ENCODE measurements around the gene USP16.
"Not testable (repeated sequence)": the region's sequence is repeated elsewhere in the genome, so short reads cannot be mapped to it uniquely, and the experiment has no call there.

The USP16 gene

GRCh38 chr21:29056538-29057050 is 32.1 kb downstream of the USP16 start:
- Mint-ChIP-seq H3K36me3 (ENCODE audit: low read depth) (peaks cover 63% of the 10 kb centered on the region), H3K4me3 (no peak overlapping the region), H3K9me3 (no peaks in the 10 kb centered on the region), H3K27ac (peak overlapping the region; percentile 68), H3K4me1 (ENCODE audit: low read depth) (peaks cover 3% of the 10 kb centered on the region), H3K27me3 (no peaks in the 10 kb centered on the region)
- no peak for DNase-seq

- Mint-ChIP-seq H3K4me1 (ENCODE audit: low read depth) (peaks cover 28% of the 10 kb centered on the region), H3K4me3 (no peak overlapping the region), H3K9me3 (no peaks in the 10 kb centered on the region), H3K36me3 (ENCODE audit: low read depth) (peaks cover 93% of the 10 kb centered on the region), H3K27me3 (no peaks in the 10 kb centered on the region), H3K27ac (peak overlapping the region; percentile 85)
- DNase-seq, result no peak
Observed at GRCh38 chr21:29064850-29065481, 40.5 kb downstream of the USP16 start.

GRCh38 chr21:29072873-29073221 is 48.4 kb downstream of the USP16 start:
- no peaks in the 10 kb centered on the region for H3K27me3 Mint-ChIP-seq
- H3K4me1 Mint-ChIP-seq (ENCODE audit: low read depth), result peaks cover 58% of the 10 kb centered on the region
- peak overlapping the region; percentile 100 for H3K27ac Mint-ChIP-seq
- peaks cover 61% of the 10 kb centered on the region for H3K36me3 Mint-ChIP-seq (ENCODE audit: low read depth)
- DNase-seq, result no peak
- peak overlapping the region; percentile 100 for H3K4me3 Mint-ChIP-seq
- H3K9me3 Mint-ChIP-seq, result no peaks in the 10 kb centered on the region

- Mint-ChIP-seq H3K9me3 (no peaks in the 10 kb centered on the region), H3K36me3 (ENCODE audit: low read depth) (peaks cover 56% of the 10 kb centered on the region), H3K4me3 (peak within 1 kb of the TSS; percentile 100), H3K27me3 (no peaks in the 10 kb centered on the region), H3K4me1 (ENCODE audit: low read depth) (peaks cover 61% of the 10 kb centered on the region), H3K27ac (peak within 1 kb of the TSS; percentile 100)
- DNase-seq, result peak; percentile 96
Observed at GRCh38 chr21:29073222-29074006, 48.9 kb downstream of the USP16 start, which contains the start of gene CCT8. TSS of gene CCT8 (minus strand) at chr21:29073648. CDS start at chr21:29073590, 58 bp downstream.

- Mint-ChIP-seq H3K4me1 (ENCODE audit: low read depth) (peaks cover 63% of the 10 kb centered on the region), H3K27me3 (no peaks in the 10 kb centered on the region), H3K9me3 (no peaks in the 10 kb centered on the region), H3K36me3 (ENCODE audit: low read depth) (peaks cover 51% of the 10 kb centered on the region), H3K27ac (peak overlapping the region; percentile 100), H3K4me3 (peak overlapping the region; percentile 100)
- no peak for DNase-seq
Observed at GRCh38 chr21:29074007-29074376, 49.5 kb downstream of the USP16 start.

GRCh38 chr21:29074783-29075182 is 50.3 kb downstream of the USP16 start:
- peaks cover 65% of the 10 kb centered on the region for H3K4me1 Mint-ChIP-seq (ENCODE audit: low read depth)
- no peaks in the 10 kb centered on the region for H3K9me3 Mint-ChIP-seq
- no peaks in the 10 kb centered on the region for H3K27me3 Mint-ChIP-seq
- H3K36me3 Mint-ChIP-seq (ENCODE audit: low read depth), result peaks cover 46% of the 10 kb centered on the region
- no peak for DNase-seq
- H3K27ac Mint-ChIP-seq, result peak overlapping the region; percentile 83
- peak overlapping the region; percentile 29 for H3K4me3 Mint-ChIP-seq

- H3K27me3 Mint-ChIP-seq, result no peaks in the 10 kb centered on the region
- no peak for DNase-seq
- peaks cover 69% of the 10 kb centered on the region for H3K4me1 Mint-ChIP-seq (ENCODE audit: low read depth)
Observed at GRCh38 chr21:29075706-29076466, 51.4 kb downstream of the USP16 start.

GRCh38 chr21:29076731-29077640 is 52.5 kb downstream of the USP16 start:
- peak overlapping the region; percentile 85 for H3K4me3 Mint-ChIP-seq
- H3K9me3 Mint-ChIP-seq, H3K27me3 Mint-ChIP-seq: not testable (repeated sequence)
- peak overlapping the region; percentile 96 for H3K27ac Mint-ChIP-seq
- peaks cover 66% of the 10 kb centered on the region for H3K4me1 Mint-ChIP-seq (ENCODE audit: low read depth)
- peaks cover 24% of the 10 kb centered on the region for H3K36me3 Mint-ChIP-seq (ENCODE audit: low read depth)
- DNase-seq, result peak; percentile 76

More at GRCh38 chr21:29075706-29076466, 51.4 kb downstream of the USP16 start:
- H3K36me3 Mint-ChIP-seq (ENCODE audit: low read depth), result peaks cover 35% of the 10 kb centered on the region
- H3K9me3 Mint-ChIP-seq, result no peaks in the 10 kb centered on the region
- H3K27ac Mint-ChIP-seq, result peak overlapping the region; percentile 94
- H3K4me3 Mint-ChIP-seq, result peak overlapping the region; percentile 85

GRCh38 chr21:29077651-29078090 is 53.2 kb downstream of the USP16 start:
- Mint-ChIP-seq H3K4me1 (ENCODE audit: low read depth) (peaks cover 67% of the 10 kb centered on the region), H3K27ac (peak overlapping the region; percentile 96), H3K36me3 (ENCODE audit: low read depth) (peaks cover 17% of the 10 kb centered on the region), H3K9me3 (no peaks in the 10 kb centered on the region), H3K4me3 (peak overlapping the region; percentile 85), H3K27me3 (no peaks in the 10 kb centered on the region)
- no peak for DNase-seq

- Mint-ChIP-seq H3K4me3 (peak overlapping the region; percentile 85), H3K36me3 (ENCODE audit: low read depth) (peaks cover 6% of the 10 kb centered on the region), H3K27me3 (no peaks in the 10 kb centered on the region), H3K4me1 (ENCODE audit: low read depth) (peaks cover 71% of the 10 kb centered on the region), H3K27ac (peak overlapping the region; percentile 86), H3K9me3 (no peaks in the 10 kb centered on the region)
- no peak for DNase-seq
Observed at GRCh38 chr21:29078869-29079767, 54.6 kb downstream of the USP16 start.

- Mint-ChIP-seq H3K27ac (peak overlapping the region; percentile 86), H3K36me3 (ENCODE audit: low read depth) (peaks cover 6% of the 10 kb centered on the region), H3K4me1 (ENCODE audit: low read depth) (peaks cover 65% of the 10 kb centered on the region), H3K27me3 (no peaks in the 10 kb centered on the region), H3K9me3 (no peaks in the 10 kb centered on the region), H3K4me3 (peak overlapping the region; percentile 85)
- DNase-seq, result no peak
Observed at GRCh38 chr21:29080454-29080941, 56.0 kb downstream of the USP16 start.

- Mint-ChIP-seq H3K4me3 (no peak overlapping the region), H3K27me3 (no peaks in the 10 kb centered on the region), H3K36me3 (ENCODE audit: low read depth) (peaks cover 16% of the 10 kb centered on the region), H3K27ac (no peak overlapping the region), H3K9me3 (no peaks in the 10 kb centered on the region), H3K4me1 (ENCODE audit: low read depth) (peaks cover 51% of the 10 kb centered on the region)
- no peak for DNase-seq
Observed at GRCh38 chr21:29082046-29082815, 57.8 kb downstream of the USP16 start.
